T-cell (primary cell): Measurements from ENCODE around the gene CDKN2B-AS1. TPM values are rescaled to one million over a fixed set of nuclear protein-coding genes. Genes with fewer than 3 reads are reported as not detected.
"Not testable (repeated sequence)": the region's sequence is repeated elsewhere in the genome, so short reads cannot be mapped to it uniquely, and the experiment has no call there.

Experiments
- ATAC-seq, 4 experiments: fragments of 200-7000 bp in 3 of 4; fragments of 150-1000 bp in 1 of 4; cut with Tn5 transposase; replicated peaks in 1 of 4; 1 replicate in 3 of 4; 2 replicates in 1 of 4; pipeline ENCODE4 v1.10.0; 2021; ENCODE audit warnings: moderate library complexity in 3 of 4, mild to moderate bottlenecking in 2 of 4, moderate number of reproducible peaks in 1 of 4
- CTCF ChIA-PET, 2 donors: fragments of 300-600 bp; sonication (Branson Sonifier 250); formaldehyde crosslinking; loops; one replicate each; lab custom pipeline; 2022; ENCODE audit warnings: antibody characterized with exemption in 2 of 2; lab: Charles Lee
- POLR2A ChIA-PET, 2 donors: fragments of 300-600 bp; sonication (Branson Sonifier 250); formaldehyde crosslinking; loops; one replicate each; lab custom pipeline; 2022; ENCODE audit warnings: antibody characterized with exemption in 2 of 2; lab: Charles Lee
- DNase-seq, 35 experiments: peaks; one replicate each; pipeline versions ENCODE4 v3.0.0 to v3.0.0-alpha.2; 2013 to 2023
- H3K27ac ChIP-seq: one replicate; pipeline ENCODE4 v1.5.1; 2013; ENCODE audit warnings: low read length
- H3K27me3 ChIP-seq, 2 experiments: replicated peaks in 1 of 2; 1 replicate in 1 of 2; 2 replicates in 1 of 2; pipeline versions ENCODE4 v1.6.1 to v1.7.0; 2013; ENCODE audit warnings: low read length in 1 of 2, mixed read lengths in 1 of 2; ENCODE audit not compliant: control insufficient read depth in 2 of 2, insufficient read depth in 2 of 2; ENCODE audit errors: extremely low read depth in 1 of 2
- H3K36me3 ChIP-seq, 2 donors: 1 replicate in 1 of 2; 2 replicates in 1 of 2; pipeline versions ENCODE4 v1.6.1 to v1.7.0; 2013; ENCODE audit warnings: low read length in 1 of 2; ENCODE audit not compliant: control insufficient read depth in 2 of 2, insufficient read depth in 1 of 2; ENCODE audit errors: extremely low read depth in 1 of 2
- H3K4me1 ChIP-seq, 2 experiments: 1 replicate in 1 of 2; 2 replicates in 1 of 2; pipeline versions ENCODE4 v1.6.1 to v1.7.0; 2013; ENCODE audit warnings: low read length in 2 of 2, mixed read lengths in 1 of 2; ENCODE audit not compliant: insufficient read depth in 2 of 2, control insufficient read depth in 1 of 2; ENCODE audit errors: extremely low read depth in 1 of 2
- H3K4me3 ChIP-seq, 2 donors: 1 replicate in 1 of 2; 2 replicates in 1 of 2; pipeline versions ENCODE4 v1.5.1 to v1.7.0; 2013; ENCODE audit warnings: mild to moderate bottlenecking in 2 of 2, low read length in 1 of 2, moderate library complexity in 1 of 2; ENCODE audit not compliant: control insufficient read depth in 1 of 2; ENCODE audit errors: extremely low read depth in 1 of 2
- H3K9me3 ChIP-seq: 2 replicates; pipeline ENCODE4 v1.7.0; 2013
- H3K27ac Mint-ChIP-seq, 2 donors: one replicate each; pipeline ENCODE4 v1.8.0; 2020 to 2021; ENCODE audit warnings: mild to moderate bottlenecking in 2 of 2, mixed read lengths in 2 of 2
- H3K27me3 Mint-ChIP-seq, 2 donors: one replicate each; pipeline ENCODE4 v1.8.0; 2021 to 2022; ENCODE audit warnings: mixed read lengths in 2 of 2
- H3K36me3 Mint-ChIP-seq: one replicate; pipeline ENCODE4 v1.8.0; 2021; ENCODE audit warnings: mixed read lengths
- H3K4me1 Mint-ChIP-seq, 3 donors: one replicate each; pipeline ENCODE4 v1.8.0; 2020 to 2022; ENCODE audit warnings: mixed read lengths in 3 of 3, mild to moderate bottlenecking in 1 of 3
- H3K4me3 Mint-ChIP-seq, 3 donors: one replicate each; pipeline ENCODE4 v1.8.0; 2020 to 2022; ENCODE audit warnings: mild to moderate bottlenecking in 3 of 3, mixed read lengths in 3 of 3, moderate library complexity in 3 of 3
- H3K9me3 Mint-ChIP-seq, 3 donors: one replicate each; pipeline ENCODE4 v1.8.0; 2020 to 2022; ENCODE audit warnings: mixed read lengths in 3 of 3
- WGBS: methylation state at CpG from one replicate; pipeline ENCODE4 v1.1.5; 2013; ENCODE audit warnings: missing lambda C conversion rate; ENCODE audit not compliant: insufficient coverage; 5-methylcytosine and 5-hydroxymethylcytosine counted together
- total RNA-seq, 35 experiments: library from RNA in 6 of 35; stranded (reverse) in 6 of 35; fragments of 120-200 nt in 1 of 35; gene quantifications; one replicate each; pipeline versions ENCODE4 v1.2.1 to v1.2.4 and lab custom pipeline; 2013 to 2026

Gene CDKN2B-AS1
- total RNA-seq (1 to 10 TPM; 1.1 to 1.5 (median 1.4) TPM), total RNA-seq (lab: John Stamatoyannopoulos, UW) (0.16 to 4.0 (median 1.3) reads per million in 29 experiments)
- total RNA-seq (2013): 1.2 TPM

GRCh38 chr9:21994556-21995005 lies at the start of gene CDKN2B-AS1:
TSS of gene CDKN2B-AS1 (plus strand) at chr9:21994791.
- H3K27me3 Mint-ChIP-seq: peaks cover 8 to 12% of the 10 kb centered on the region in 2 donors
- H3K36me3 ChIP-seq: no peaks in the 10 kb centered on the region
- CTCF ChIA-PET: interaction anchor here (0.6 to 4.3 kb wide), 6 partner anchors 11 to 496 kb away, joined by 3 to 24 read pairs (median 4); partner anchors contain the start of gene CDKN2B (in 1 of the 2)
- no peaks in the 10 kb centered on the region for H3K9me3 Mint-ChIP-seq
- peaks cover 2 to 22% of the 10 kb centered on the region in 2 experiments for H3K4me1 ChIP-seq
- DNase-seq (peak in 10 of 35 experiments; percentile 17 to 63 (median 23)), ATAC-seq (peak; percentile 52 to 59 (median 55))
- peak within 1 kb of the TSS; percentile 84 for H3K27ac ChIP-seq
- H3K4me3 ChIP-seq: peak within 1 kb of the TSS; percentile 90 to 99
- POLR2A ChIA-PET: interaction anchor here (0.5 to 0.7 kb wide), 3 partner anchors 12 to 40 kb away, joined by 5 to 9 read pairs (median 7); no protein-coding TSS in a partner anchor
- no peaks in the 10 kb centered on the region for H3K9me3 ChIP-seq
- WGBS: under 1% methylated on average over 35 of the region's 43 CpGs
- peak within 1 kb of the TSS; percentile 91 to 96 (median 93) for H3K4me3 Mint-ChIP-seq
- H3K27ac Mint-ChIP-seq: peak within 1 kb of the TSS; percentile 86 to 94
- no peaks in the 10 kb centered on the region for H3K36me3 Mint-ChIP-seq
- peaks cover 16 to 22% (median 17%) of the 10 kb centered on the region in 3 donors for H3K4me1 Mint-ChIP-seq
- H3K27me3 ChIP-seq: peaks cover 14 to 25% of the 10 kb centered on the region in 2 experiments

- Mint-ChIP-seq H3K27me3 (peaks cover 22 to 28% of the 10 kb centered on the region in 2 donors), H3K9me3 (no peaks in the 10 kb centered on the region), H3K36me3 (no peaks in the 10 kb centered on the region), H3K4me1 (no peaks in the 10 kb centered on the region), H3K4me3 (no peak overlapping the region), H3K27ac (no peak overlapping the region)
- Histone ChIP-seq H3K36me3 (no peaks in the 10 kb centered on the region), H3K27me3 (peaks cover 0 to 12% of the 10 kb centered on the region in 2 experiments), H3K4me1 (no peaks in the 10 kb centered on the region), H3K9me3 (no peaks in the 10 kb centered on the region), H3K4me3 (no peak overlapping the region), H3K27ac (no peak overlapping the region)
- no peak for DNase-seq
- WGBS: no CpG with 5 or more reads among the region's 2 CpGs
- ATAC-seq: no peak
- CTCF ChIA-PET: no interaction called here
- POLR2A ChIA-PET: interaction anchor here (0.5 to 0.6 kb wide), 2 partner anchors 74 to 132 kb away, joined by 3 read pairs; no protein-coding TSS in a partner anchor
Measured at GRCh38 chr9:21945606-21946005, 49.0 kb upstream of the CDKN2B-AS1 start.

GRCh38 chr9:21958833-21959232 lies 35.8 kb upstream of the CDKN2B-AS1 start:
- WGBS: no CpG with 5 or more reads among the region's 2 CpGs
- H3K27me3 Mint-ChIP-seq: peaks cover 36 to 38% of the 10 kb centered on the region in 2 donors
- no peaks in the 10 kb centered on the region for H3K4me1 Mint-ChIP-seq
- H3K4me1 ChIP-seq: no peaks in the 10 kb centered on the region
- H3K4me3 Mint-ChIP-seq: no peak overlapping the region
- no peaks in the 10 kb centered on the region for H3K36me3 ChIP-seq
- ATAC-seq (no peak), DNase-seq (no peak)
- H3K27ac ChIP-seq: no peak overlapping the region
- no peak overlapping the region for H3K4me3 ChIP-seq
- no peaks in the 10 kb centered on the region for H3K36me3 Mint-ChIP-seq
- peaks cover 0 to 4% (median 0%) of the 10 kb centered on the region in 3 donors for H3K9me3 Mint-ChIP-seq
- H3K9me3 ChIP-seq: no peaks in the 10 kb centered on the region
- CTCF ChIA-PET: interaction anchor here in 1 of 2 donors (0.6 kb wide), 1 partner anchor 57 kb away, joined by 4 read pairs; no protein-coding TSS in a partner anchor
- H3K27me3 ChIP-seq: peaks cover 5% of the 10 kb centered on the region in 2 experiments
- POLR2A ChIA-PET: interaction anchor here in 1 of 2 donors (0.6 kb wide), 1 partner anchor 28 kb away, joined by 3 read pairs; no protein-coding TSS in a partner anchor
- H3K27ac Mint-ChIP-seq: no peak overlapping the region

GRCh38 chr9:21959268-21959667 lies 35.3 kb upstream of the CDKN2B-AS1 start:
- peaks cover 41 to 43% of the 10 kb centered on the region in 2 donors for H3K27me3 Mint-ChIP-seq
- H3K4me1 Mint-ChIP-seq, H3K27ac Mint-ChIP-seq, CTCF ChIA-PET, H3K4me3 ChIP-seq, H3K36me3 Mint-ChIP-seq, POLR2A ChIA-PET, DNase-seq, H3K4me3 Mint-ChIP-seq, H3K4me1 ChIP-seq, H3K36me3 ChIP-seq, H3K9me3 ChIP-seq, H3K9me3 Mint-ChIP-seq, H3K27ac ChIP-seq, H3K27me3 ChIP-seq, ATAC-seq: not testable (repeated sequence)
- 92% methylated on average over 12 of the region's 33 CpGs for WGBS

GRCh38 chr9:21961569-21961968 lies 33.0 kb upstream of the CDKN2B-AS1 start:
- POLR2A ChIA-PET: no interaction called here
- Histone ChIP-seq H3K4me1 (peaks cover 0 to 16% of the 10 kb centered on the region in 2 experiments), H3K27ac (no peak overlapping the region), H3K4me3 (no peak overlapping the region), H3K36me3 (no peaks in the 10 kb centered on the region), H3K27me3 (peaks cover 16 to 28% of the 10 kb centered on the region in 2 experiments), H3K9me3 (no peaks in the 10 kb centered on the region)
- DNase-seq: no peak
- WGBS: no CpG with 5 or more reads among the region's 2 CpGs
- H3K36me3 Mint-ChIP-seq: peaks cover under 1% of the 10 kb centered on the region
- peaks cover 12 to 19% (median 17%) of the 10 kb centered on the region in 3 donors for H3K4me1 Mint-ChIP-seq
- no peak for ATAC-seq
- peaks cover 0 to 4% (median 0%) of the 10 kb centered on the region in 3 donors for H3K9me3 Mint-ChIP-seq
- CTCF ChIA-PET: interaction anchor here in 1 of 2 donors (0.9 kb wide), 1 partner anchor 47 kb away, joined by 3 read pairs; no protein-coding TSS in a partner anchor
- H3K27ac Mint-ChIP-seq: no peak overlapping the region
- no peak overlapping the region for H3K4me3 Mint-ChIP-seq
- H3K27me3 Mint-ChIP-seq: peaks cover 63 to 66% of the 10 kb centered on the region in 2 donors

GRCh38 chr9:21964925-21965385 lies 29.6 kb upstream of the CDKN2B-AS1 start:
- H3K9me3 ChIP-seq: peaks cover 2% of the 10 kb centered on the region

More at GRCh38 chr9:21964925-21965385, 29.6 kb upstream of the CDKN2B-AS1 start:
- peaks cover 9% of the 10 kb centered on the region for H3K36me3 Mint-ChIP-seq
- H3K4me1 ChIP-seq: peaks cover 0 to 32% of the 10 kb centered on the region in 2 experiments
- H3K4me1 Mint-ChIP-seq: peaks cover 14 to 40% (median 32%) of the 10 kb centered on the region in 3 donors
- H3K4me3 ChIP-seq: peak overlapping the region; percentile 30 to 65
- H3K27ac Mint-ChIP-seq: peak overlapping the region in 1 of 2 donors; percentile 64
- DNase-seq (peak in 32 of 35 experiments; percentile 13 to 80 (median 39)), ATAC-seq (peak; percentile 43 to 84 (median 56))
- ChIA-PET POLR2A (interaction anchor here in 1 of 2 donors (0.7 kb wide), 1 partner anchor 158 kb away, joined by 10 read pairs; no protein-coding TSS in a partner anchor), CTCF (no interaction called here)
- peaks cover 38 to 56% of the 10 kb centered on the region in 2 experiments for H3K27me3 ChIP-seq
- H3K27me3 Mint-ChIP-seq: peaks cover 92 to 93% of the 10 kb centered on the region in 2 donors
- 0% methylated on average over 22 of the region's 29 CpGs for WGBS
- peaks cover 5 to 21% (median 10%) of the 10 kb centered on the region in 3 donors for H3K9me3 Mint-ChIP-seq
- H3K36me3 ChIP-seq: no peaks in the 10 kb centered on the region
- H3K27ac ChIP-seq: no peak overlapping the region
- H3K4me3 Mint-ChIP-seq: peak overlapping the region; percentile 50 to 68 (median 66)
